ENCODE measurements around the gene PMVK. TPM values are rescaled to one million over a fixed set of nuclear protein-coding genes. Genes with fewer than 3 reads are reported as not detected.

The PMVK gene
- total RNA-seq, 1 experiment from 2014 or later = 26.3 TPM

DNA sequence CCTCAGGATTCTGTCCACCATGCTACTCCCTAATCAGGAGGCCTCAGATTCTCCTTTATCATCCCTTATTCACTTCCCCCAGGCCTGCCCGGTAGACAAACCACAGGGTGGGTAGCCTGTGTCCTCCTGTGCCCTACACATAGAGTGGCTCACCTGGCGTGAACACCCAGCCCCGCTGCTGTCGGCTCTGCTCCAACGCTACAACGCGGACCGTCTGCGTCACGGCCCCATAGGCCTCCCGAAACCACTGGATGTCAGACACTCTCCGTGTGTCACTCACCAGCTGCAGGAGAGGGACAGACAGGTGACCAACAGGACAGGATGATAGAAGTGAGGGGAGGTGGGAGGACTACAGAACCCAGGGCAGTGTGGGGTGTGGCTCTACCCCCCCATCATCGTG lies 10.3 kb downstream of the PMVK start:
- H2AFZ ChIP-seq (ENCODE audit: low read length) = no peak overlapping the region
- H2BK12ac ChIP-seq (ENCODE audit: insufficient read length, low read depth, low read length) = no peak overlapping the region
- no peak overlapping the region for H3K27ac ChIP-seq (ENCODE audit: insufficient read length, low read depth, low read length)
- no peak overlapping the region for H3K4me2 ChIP-seq (ENCODE audit: insufficient read depth, insufficient read length, low read length)
- H3K4me1 Mint-ChIP-seq = no peaks in the 10 kb centered on the region
- TF ChIP-seq CTCF (conservative IDR thresholded peaks at IDR 0.05) = no peak
- H3T11ph ChIP-seq (ENCODE audit: low read length) = no peak overlapping the region
- no peaks in the 10 kb centered on the region for H3K79me1 ChIP-seq (ENCODE audit: insufficient read depth, low read depth, low read length, poor library complexity, severe bottlenecking)
- H2BK15ac ChIP-seq (ENCODE audit: low read depth, low read length) = no peak overlapping the region
- H3K36me3 Mint-ChIP-seq (ENCODE audit: insufficient read depth in 1 of 3, low read depth in 3 of 3) = peaks cover 3 to 50% (median 30%) of the 10 kb centered on the region in 3 experiments; a peak in 6 of 7 replicates
- H2BK5ac ChIP-seq (ENCODE audit: insufficient read length, low read length) = no peak overlapping the region
- no peaks in the 10 kb centered on the region for H3K9me3 ChIP-seq (ENCODE audit: control insufficient read depth, low read depth, low read length)
- H3K79me2 ChIP-seq (ENCODE audit: insufficient read depth, low read length) = no peaks in the 10 kb centered on the region
- no peaks in the 10 kb centered on the region for H4K20me1 ChIP-seq (ENCODE audit: control insufficient read depth, insufficient read depth, insufficient read length)
- no peak overlapping the region for H2AK5ac ChIP-seq (ENCODE audit: insufficient read length, low read length)
- H2BK120ac ChIP-seq (ENCODE audit: low read depth, low read length, poor library complexity, severe bottlenecking) = no peak overlapping the region
- H4K91ac ChIP-seq (ENCODE audit: insufficient read length, low read depth, low read length) = no peak overlapping the region
- no CpG with 5 or more reads among the region's 13 CpGs for WGBS (ENCODE audit: extremely low coverage, insufficient read length, low lambda C conversion rate)
- H3K9ac ChIP-seq (ENCODE audit: extremely low read depth, insufficient read length, low read length) = no peak overlapping the region
- no peaks in the 10 kb centered on the region for H3K27me3 Mint-ChIP-seq (ENCODE audit: low read depth)
- H4K8ac ChIP-seq (replicated peaks; ENCODE audit: insufficient read length, low read depth, low read length) = no peak overlapping the region
- H3K4ac ChIP-seq (ENCODE audit: low read depth, low read length) = no peak overlapping the region
- H3K27ac Mint-ChIP-seq = no peak overlapping the region
- H3K4me1 ChIP-seq (ENCODE audit: insufficient read depth, low read length) = no peaks in the 10 kb centered on the region
- no peaks in the 10 kb centered on the region for H3K27me3 ChIP-seq (ENCODE audit: insufficient read depth, low read length)
- H2BK20ac ChIP-seq (ENCODE audit: low read depth, low read length, poor library complexity, severe bottlenecking) = no peak overlapping the region
- no peaks in the 10 kb centered on the region for H3K9me3 Mint-ChIP-seq
- no peak overlapping the region for H4K5ac ChIP-seq (ENCODE audit: insufficient read length, low read depth, low read length)
- no peak overlapping the region for H3K4me3 Mint-ChIP-seq
- H3K18ac ChIP-seq (ENCODE audit: insufficient read length, low read depth, low read length) = no peak overlapping the region
- no peak for DNase-seq
- H3K14ac ChIP-seq (ENCODE audit: insufficient read depth, low read length) = no peak overlapping the region
- H3K23ac ChIP-seq (ENCODE audit: insufficient read length, low read depth, low read length) = no peak overlapping the region
- no peak overlapping the region for H3K56ac ChIP-seq (ENCODE audit: insufficient read length, low read depth, low read length)
- H3K23me2 ChIP-seq (ENCODE audit: insufficient read length, low read depth, low read length, poor library complexity, severe bottlenecking) = no peaks in the 10 kb centered on the region

Data from H9 (cell line).